ENCODE measurements around the gene DENND10. TPM values are rescaled to one million over a fixed set of nuclear protein-coding genes. Genes with fewer than 3 reads are reported as not detected.
"Not testable (repeated sequence)": the region's sequence is repeated elsewhere in the genome, so short reads cannot be mapped to it uniquely, and the experiment has no call there.

DENND10 gene
- total RNA-seq, 2 experiments from 2014 or later = 52.4 to 57.1 TPM

GRCh38 chr10:119103241-119103902 is 541 bp upstream of the DENND10 start:
- POLR2A ChIA-PET = interaction anchor here (1.3 to 7.0 kb wide), 14 partner anchors 8 to 74 kb away, joined by 5 to 111 read pairs (median 13); partner anchors contain the start of genes EIF3A, NANOS1 and SFXN4
- peak overlapping the region; percentile 69 for H3K4me3 Mint-ChIP-seq
- no peaks in the 10 kb centered on the region for H3K27me3 Mint-ChIP-seq

DNA sequence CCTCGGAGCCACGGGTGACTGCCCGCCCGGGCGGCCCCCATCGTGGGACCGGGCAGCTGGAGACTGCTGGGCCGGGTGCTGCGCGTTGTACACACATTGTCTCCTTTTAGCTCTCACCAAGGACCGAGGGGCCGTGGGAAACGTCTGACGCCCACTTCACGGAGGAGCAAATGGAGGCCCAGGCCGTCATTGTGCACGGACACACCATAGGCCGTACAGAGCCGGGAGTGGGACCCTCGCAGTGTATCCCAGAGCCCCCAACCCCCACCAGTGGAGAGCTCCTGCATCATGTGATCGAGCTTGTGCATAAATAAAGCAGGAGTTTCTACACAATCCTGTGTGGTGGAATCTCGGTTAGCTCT is 722 bp downstream of the DENND10 start:
- Mint-ChIP-seq H3K4me3 (peak overlapping the region; percentile 76), H3K27ac (peak overlapping the region; percentile 21), H3K27me3 (no peaks in the 10 kb centered on the region), H3K4me1 (peaks cover 45% of the 10 kb centered on the region), H3K9me3 (no peaks in the 10 kb centered on the region), H3K36me3 (ENCODE audit: low read depth) (peaks cover 17% of the 10 kb centered on the region)
- no peak for DNase-seq
- ChIA-PET POLR2A (interaction anchor here (0.6 to 7.0 kb wide), 26 partner anchors 8 to 178 kb away, joined by 3 to 111 read pairs (median 6); partner anchors contain the start of genes EIF3A, NANOS1 and SFXN4), CTCF (interaction anchor here (0.6 to 2.4 kb wide), 9 partner anchors 9 to 75 kb away, joined by 3 to 9 read pairs (median 5); partner anchors contain the start of gene EIF3A)

More at GRCh38 chr10:119103241-119103902, 541 bp upstream of the DENND10 start:
- Mint-ChIP-seq H3K9me3 (no peaks in the 10 kb centered on the region), H3K36me3 (ENCODE audit: low read depth) (peaks cover 12% of the 10 kb centered on the region), H3K27ac (no peak overlapping the region), H3K4me1 (peaks cover 43% of the 10 kb centered on the region)
- DNase-seq = no peak
- CTCF ChIA-PET = interaction anchor here (1.0 to 2.4 kb wide), 6 partner anchors 11 to 28 kb away, joined by 3 to 9 read pairs (median 6); no protein-coding TSS in a partner anchor

GRCh38 chr10:119105155-119105554 is 1.2 kb downstream of the DENND10 start:
- DNase-seq = no peak
- Mint-ChIP-seq H3K9me3 (no peaks in the 10 kb centered on the region), H3K36me3 (ENCODE audit: low read depth) (peaks cover 22% of the 10 kb centered on the region), H3K27ac (no peak overlapping the region), H3K4me1 (peaks cover 44% of the 10 kb centered on the region), H3K4me3 (peak overlapping the region; percentile 76), H3K27me3 (no peaks in the 10 kb centered on the region)
- ChIA-PET POLR2A (interaction anchor here (0.6 to 7.0 kb wide), 24 partner anchors 7 to 177 kb away, joined by 3 to 111 read pairs (median 7); partner anchors contain the start of genes EIF3A, NANOS1 and SFXN4), CTCF (interaction anchor here (0.6 to 2.4 kb wide), 8 partner anchors 10 to 74 kb away, joined by 3 to 9 read pairs (median 5); partner anchors contain the start of gene EIF3A)

DNA sequence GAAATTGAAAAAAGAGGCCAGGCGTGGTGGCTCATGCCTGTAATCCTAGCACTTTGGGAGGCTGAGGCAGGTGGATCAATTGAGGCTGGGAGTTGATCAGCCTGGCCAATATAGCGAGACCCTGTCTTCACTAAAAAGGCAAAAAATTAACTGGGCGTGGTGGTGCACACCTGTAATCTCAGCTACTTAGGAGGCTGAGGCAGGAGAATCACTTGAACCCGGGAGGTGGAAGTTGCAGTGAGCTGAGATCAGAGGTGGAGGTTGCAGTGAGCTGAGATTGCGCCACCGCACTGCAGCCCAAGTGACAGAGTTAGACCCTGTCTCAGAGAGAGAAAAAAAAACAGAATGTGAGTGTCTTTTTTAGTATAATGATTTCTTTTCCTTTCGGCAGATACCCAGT is 2.0 kb downstream of the DENND10 start:
- Mint-ChIP-seq H3K4me3 (peak overlapping the region; percentile 76), H3K4me1 (peaks cover 37% of the 10 kb centered on the region), H3K36me3 (ENCODE audit: low read depth) (peaks cover 23% of the 10 kb centered on the region)
- H3K27ac Mint-ChIP-seq, CTCF ChIA-PET, H3K9me3 Mint-ChIP-seq, H3K27me3 Mint-ChIP-seq, DNase-seq: not testable (repeated sequence)
- POLR2A ChIA-PET = interaction anchor here (1.6 to 7.0 kb wide), 5 partner anchors 15 to 76 kb away, joined by 3 to 111 read pairs (median 10); partner anchors contain the start of genes EIF3A and NANOS1

- not testable (repeated sequence) for H3K27ac Mint-ChIP-seq, H3K27me3 Mint-ChIP-seq
- CTCF ChIA-PET = interaction anchor here (0.8 to 1.3 kb wide), 2 partner anchors 9 to 27 kb away, joined by 3 to 4 read pairs; no protein-coding TSS in a partner anchor
These were observed 3.2 kb downstream of the DENND10 start for GRCh38 chr10:119107106-119107505.

DNA sequence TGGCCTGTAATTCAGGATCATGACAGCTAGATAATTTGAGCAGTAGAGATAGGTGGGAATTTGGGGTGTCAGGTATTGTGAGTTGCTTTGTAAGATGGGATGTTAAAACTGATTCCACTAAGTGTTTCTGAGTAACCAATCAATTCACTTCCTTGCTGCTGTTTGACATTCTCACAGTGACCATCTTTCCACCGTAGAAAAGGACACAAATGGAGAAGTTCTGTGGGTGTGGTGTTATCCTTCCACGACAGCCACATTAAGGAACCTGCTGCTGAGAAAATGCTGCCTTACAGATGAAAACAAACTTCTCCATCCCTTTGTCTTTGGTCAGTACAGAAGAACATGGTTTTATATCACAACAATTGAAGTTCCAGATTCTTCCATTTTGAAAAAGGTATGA is 3.9 kb downstream of the DENND10 start:
- H3K4me3 Mint-ChIP-seq, H3K27me3 Mint-ChIP-seq, POLR2A ChIA-PET, H3K27ac Mint-ChIP-seq, CTCF ChIA-PET, H3K9me3 Mint-ChIP-seq, DNase-seq: not testable (repeated sequence)
- Mint-ChIP-seq H3K4me1 (peaks cover 29% of the 10 kb centered on the region), H3K36me3 (ENCODE audit: low read depth) (peaks cover 31% of the 10 kb centered on the region)

More at GRCh38 chr10:119107106-119107505, 3.2 kb downstream of the DENND10 start:
- H3K9me3 Mint-ChIP-seq, DNase-seq, H3K4me3 Mint-ChIP-seq: not testable (repeated sequence)
- POLR2A ChIA-PET = interaction anchor here (1.8 to 7.0 kb wide), 2 partner anchors 24 to 27 kb away, joined by 10 to 90 read pairs; partner anchors contain the start of gene EIF3A
- Mint-ChIP-seq H3K4me1 (peaks cover 32% of the 10 kb centered on the region), H3K36me3 (ENCODE audit: low read depth) (peaks cover 29% of the 10 kb centered on the region)

DNA sequence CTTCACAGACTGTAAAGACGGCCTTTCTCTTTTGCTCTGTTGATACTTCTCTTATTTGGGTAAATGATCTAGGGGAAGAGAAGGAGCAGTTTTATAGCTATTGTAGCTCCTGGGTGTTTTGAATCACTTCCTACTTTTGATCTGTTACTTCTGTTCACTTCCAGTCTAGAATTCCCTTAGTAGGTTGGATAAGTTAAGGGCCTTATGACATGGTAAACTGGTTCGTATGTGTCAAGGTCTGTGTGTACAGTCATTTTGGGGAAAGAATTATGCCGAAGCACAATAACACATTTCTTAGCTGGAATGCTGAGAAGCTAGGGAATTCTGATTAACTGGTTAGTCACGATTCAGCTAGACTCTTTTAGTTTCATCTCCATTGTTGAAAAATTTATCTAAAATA is 8.1 kb downstream of the DENND10 start:
- Mint-ChIP-seq H3K4me1 (peaks cover 24% of the 10 kb centered on the region), H3K27ac (no peak overlapping the region)

GRCh38 chr10:119113751-119114732 is 10.1 kb downstream of the DENND10 start:
- Mint-ChIP-seq H3K9me3 (no peaks in the 10 kb centered on the region), H3K4me3 (no peak overlapping the region), H3K27ac (no peak overlapping the region), H3K27me3 (no peaks in the 10 kb centered on the region), H3K4me1 (peaks cover 22% of the 10 kb centered on the region), H3K36me3 (ENCODE audit: low read depth) (peaks cover 57% of the 10 kb centered on the region)
- DNase-seq = no peak
- ChIA-PET CTCF (no interaction called here), POLR2A (interaction anchor here (1.6 to 4.0 kb wide), 3 partner anchors 10 to 18 kb away, joined by 4 to 16 read pairs (median 12); partner anchors contain the start of gene DENND10)

More for the DNA sequence above, 8.1 kb downstream of the DENND10 start:
- no peak for DNase-seq
- Mint-ChIP-seq H3K9me3 (no peaks in the 10 kb centered on the region), H3K4me3 (no peak overlapping the region), H3K36me3 (ENCODE audit: low read depth) (peaks cover 55% of the 10 kb centered on the region), H3K27me3 (no peaks in the 10 kb centered on the region)
- CTCF ChIA-PET = interaction anchor here (0.6 kb wide), 1 partner anchor 37 kb away, joined by 3 read pairs; no protein-coding TSS in a partner anchor
- POLR2A ChIA-PET = interaction anchor here (1.0 to 1.3 kb wide), 3 partner anchors 7 to 32 kb away, joined by 4 read pairs; partner anchors contain the start of gene EIF3A

GRCh38 chr10:119115926-119116325 is 12.0 kb downstream of the DENND10 start:
- no peaks in the 10 kb centered on the region for H3K9me3 Mint-ChIP-seq
- ChIA-PET POLR2A (interaction anchor here (1.3 to 4.0 kb wide), 3 partner anchors 12 to 36 kb away, joined by 4 to 16 read pairs (median 12); partner anchors contain the start of gene DENND10), CTCF (interaction anchor here (1.1 kb wide), 1 partner anchor 9 kb away, joined by 3 read pairs; no protein-coding TSS in a partner anchor)
- H3K36me3 Mint-ChIP-seq (ENCODE audit: low read depth) = peaks cover 66% of the 10 kb centered on the region
- DNase-seq = no peak
- H3K27me3 Mint-ChIP-seq = no peaks in the 10 kb centered on the region
- peaks cover 36% of the 10 kb centered on the region for H3K4me1 Mint-ChIP-seq
- H3K27ac Mint-ChIP-seq = no peak overlapping the region
- no peak overlapping the region for H3K4me3 Mint-ChIP-seq

GRCh38 chr10:119116326-119116951 is 12.5 kb downstream of the DENND10 start:
- no peaks in the 10 kb centered on the region for H3K27me3 Mint-ChIP-seq
- no peak overlapping the region for H3K27ac Mint-ChIP-seq
- POLR2A ChIA-PET = interaction anchor here (0.7 to 4.0 kb wide), 4 partner anchors 12 to 37 kb away, joined by 3 to 16 read pairs (median 8); partner anchors contain the start of gene DENND10
- H3K4me1 Mint-ChIP-seq = peaks cover 38% of the 10 kb centered on the region
- H3K36me3 Mint-ChIP-seq (ENCODE audit: low read depth) = peaks cover 70% of the 10 kb centered on the region
- no peak for DNase-seq
- CTCF ChIA-PET = interaction anchor here (1.1 kb wide), 1 partner anchor 10 kb away, joined by 3 read pairs; no protein-coding TSS in a partner anchor
- no peaks in the 10 kb centered on the region for H3K9me3 Mint-ChIP-seq
- H3K4me3 Mint-ChIP-seq = no peak overlapping the region

- peaks cover 33% of the 10 kb centered on the region for H3K4me1 Mint-ChIP-seq
- ChIA-PET POLR2A (interaction anchor here (0.6 to 1.3 kb wide), 3 partner anchors 13 to 24 kb away, joined by 3 to 12 read pairs (median 4); no protein-coding TSS in a partner anchor), CTCF (interaction anchor here (3.2 kb wide), 1 partner anchor 14 kb away, joined by 13 read pairs; no protein-coding TSS in a partner anchor)
- no peak for DNase-seq
- H3K27me3 Mint-ChIP-seq = no peaks in the 10 kb centered on the region
- no peaks in the 10 kb centered on the region for H3K9me3 Mint-ChIP-seq
- no peak overlapping the region for H3K4me3 Mint-ChIP-seq
- H3K36me3 Mint-ChIP-seq (ENCODE audit: low read depth) = peaks cover 76% of the 10 kb centered on the region
- H3K27ac Mint-ChIP-seq = no peak overlapping the region
These were observed 14.3 kb downstream of the DENND10 start for GRCh38 chr10:119118231-119118630.
